Tibial artery (tissue), 4 donors: ENCODE data around the gene USP6NL.

Experiments
- DNase-seq, 2 donors: peaks; one replicate each; pipeline ENCODE4 v3.0.0-alpha.2; 2019
- H3K27ac ChIP-seq, 2 donors: fragments of 200-600 bp; sonication (generic) in 1 of 2; 1 replicate in 1 of 2; 2 replicates in 1 of 2; pipeline ENCODE4 v1.5.1; 2018 to 2019; ENCODE audit warnings: mild to moderate bottlenecking in 1 of 2
- H3K27me3 ChIP-seq, 2 donors: fragments of 200-600 bp; sonication (generic) in 1 of 2; one replicate each; pipeline versions ENCODE4 v1.5.1 to v1.6.0; 2016 to 2019
- H3K36me3 ChIP-seq, 3 donors: fragments of 200-600 bp; sonication (generic) in 2 of 3; one replicate each; pipeline ENCODE4 v1.5.1; 2016 to 2019; ENCODE audit warnings: mild to moderate bottlenecking in 2 of 3
- H3K4me1 ChIP-seq, 4 donors: fragments of 200-600 bp; sonication (generic) in 2 of 4; 1 replicate in 3 of 4; 2 replicates in 1 of 4; pipeline ENCODE4 v1.5.1; 2016 to 2019
- H3K4me3 ChIP-seq, 2 donors: fragments of 200-600 bp; sonication (generic) in 1 of 2; 1 replicate in 1 of 2; 2 replicates in 1 of 2; pipeline ENCODE4 v1.5.1; 2018 to 2019; ENCODE audit warnings: mild to moderate bottlenecking in 2 of 2
- H3K9me3 ChIP-seq, 3 donors: fragments of 200-600 bp; sonication (generic) in 1 of 3; one replicate each; pipeline ENCODE4 v1.5.1; 2016 to 2019
- CTCF ChIP-seq, 2 experiments: fragments of 200-600 bp in 1 of 2; fragments of 450-650 bp in 1 of 2; IDR thresholded peaks; one replicate each; pipeline ENCODE4 v1.5.1; 2017 to 2019; ENCODE audit warnings: antibody characterized with exemption in 2 of 2, mild to moderate bottlenecking in 1 of 2, moderate library complexity in 1 of 2
- intact Hi-C: fragments of 100-400 bp; cut with DNase I; formaldehyde crosslinking; loops from one replicate; pipeline ENCODE4 v1.15.0; 2023; ENCODE audit warnings: low total_unique reads

The USP6NL gene

DNA sequence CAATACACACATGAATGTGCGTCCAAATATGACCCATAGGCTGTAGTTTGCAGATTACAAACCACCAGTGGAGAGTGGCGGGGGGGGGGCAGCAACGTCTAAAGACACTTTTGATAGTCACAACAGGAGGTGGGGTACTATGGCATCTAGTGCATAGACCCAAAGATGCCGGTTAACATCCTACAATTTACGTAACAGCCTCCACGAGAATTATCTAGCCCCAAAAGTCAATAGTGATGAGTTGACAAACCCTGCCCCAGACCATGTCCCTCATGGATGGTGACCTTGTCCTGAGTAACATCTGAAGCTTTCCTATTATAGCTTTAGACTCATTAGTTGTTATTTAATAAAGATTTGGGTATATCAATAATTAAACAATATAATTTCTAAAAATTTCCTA, 31.6 kb downstream of the USP6NL start:
- TF ChIP-seq CTCF (IDR thresholded peaks at IDR 0.05), result no peak
- H3K4me3 ChIP-seq, result no peak overlapping the region

DNA sequence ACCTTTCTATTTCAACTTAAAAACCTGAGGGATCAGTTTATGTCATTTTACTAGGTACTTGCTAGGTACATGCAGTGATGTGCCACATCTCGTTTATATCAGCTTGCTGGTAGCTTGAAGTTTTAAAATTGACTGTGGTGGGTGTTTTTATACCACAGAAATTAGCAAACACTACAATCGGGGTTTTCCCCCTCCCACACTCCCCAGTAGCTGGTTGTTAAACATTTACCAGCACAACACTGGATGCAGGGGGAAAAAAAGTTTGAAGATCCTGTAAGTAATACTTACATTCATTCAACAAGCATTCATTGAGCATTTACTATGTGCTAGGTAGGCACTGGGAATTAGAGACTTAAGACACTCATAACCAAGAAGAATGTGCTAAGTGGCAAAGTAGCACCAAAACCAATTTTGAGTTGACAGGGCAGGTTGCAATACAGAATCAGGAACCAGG, 32.6 kb downstream of the USP6NL start:
- Histone ChIP-seq H3K27ac (no peak overlapping the region), H3K36me3 (no peaks in the 10 kb centered on the region), H3K27me3 (no peaks in the 10 kb centered on the region), H3K4me1 (no peaks in the 10 kb centered on the region), H3K4me3 (no peak overlapping the region), H3K9me3 (no peaks in the 10 kb centered on the region)
- DNase-seq, result no peak
- intact Hi-C loops, result no loop called here
- TF ChIP-seq CTCF (IDR thresholded peaks at IDR 0.05), result no peak

More for the DNA sequence above, 31.6 kb downstream of the USP6NL start:
- no peak overlapping the region for H3K27ac ChIP-seq
- H3K36me3 ChIP-seq, result no peaks in the 10 kb centered on the region
- no peak for DNase-seq
- intact Hi-C loops, result no loop called here
- H3K4me1 ChIP-seq, result no peaks in the 10 kb centered on the region
- H3K27me3 ChIP-seq, result no peaks in the 10 kb centered on the region
- H3K9me3 ChIP-seq, result no peaks in the 10 kb centered on the region

DNA sequence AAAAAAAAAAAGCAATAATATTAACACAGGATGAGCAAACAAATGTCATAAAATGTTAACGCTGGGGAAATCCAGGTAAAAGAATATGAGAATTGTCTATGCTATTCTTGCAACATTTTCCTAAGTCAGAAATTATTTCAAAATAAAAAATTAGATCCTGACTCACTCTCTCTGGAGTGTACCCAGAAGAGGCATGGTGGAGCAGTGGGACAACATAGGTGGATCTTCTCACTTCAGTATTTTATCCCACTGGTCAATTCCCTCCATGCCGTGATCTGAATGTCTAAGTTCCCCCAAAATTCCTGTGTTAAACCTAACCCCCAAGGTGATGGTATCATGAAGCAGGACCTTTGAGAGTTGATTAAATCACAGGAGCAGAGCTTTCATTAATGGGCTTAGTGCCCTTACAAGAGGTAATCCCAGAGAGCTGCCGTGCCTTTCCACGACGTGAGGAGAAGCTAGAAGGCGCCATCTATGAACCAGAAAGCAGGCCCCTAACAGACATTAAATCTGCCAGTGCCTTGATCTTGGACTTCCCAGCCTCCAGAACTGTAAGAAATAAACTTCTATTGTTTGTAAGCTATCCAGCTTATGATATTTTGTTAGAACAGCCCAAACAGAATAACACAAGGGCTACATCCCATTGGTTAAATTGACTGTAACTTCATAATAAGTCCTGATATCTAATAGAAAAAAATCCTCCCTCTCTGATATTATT, 35.2 kb downstream of the USP6NL start:
- no peaks in the 10 kb centered on the region for H3K4me1 ChIP-seq
- no peak for DNase-seq
- TF ChIP-seq CTCF (IDR thresholded peaks at IDR 0.05), result no peak

DNA sequence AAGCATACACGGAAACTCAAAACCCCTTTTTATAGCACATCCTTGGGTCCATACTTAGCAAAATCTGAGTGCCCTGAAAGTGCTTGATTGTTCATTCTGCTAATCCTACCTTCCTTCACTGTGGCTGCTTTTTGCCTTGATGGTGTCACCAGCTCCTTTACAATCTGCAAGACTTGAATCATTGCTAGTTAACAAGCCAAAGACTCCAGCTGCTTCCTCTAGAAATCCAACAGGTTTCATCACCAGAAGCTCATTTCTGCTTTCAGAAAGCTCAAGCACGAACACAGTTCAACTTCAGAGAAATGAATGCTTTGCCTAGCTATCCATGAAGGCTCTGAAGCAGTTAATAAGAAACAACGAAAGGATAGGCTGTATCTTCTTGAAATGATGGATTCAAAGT, 38.0 kb downstream of the USP6NL start:
- Histone ChIP-seq H3K36me3 (no peaks in the 10 kb centered on the region), H3K4me3 (no peak overlapping the region), H3K4me1 (no peaks in the 10 kb centered on the region), H3K27ac (no peak overlapping the region), H3K27me3 (no peaks in the 10 kb centered on the region), H3K9me3 (no peaks in the 10 kb centered on the region)
- DNase-seq, result no peak
- intact Hi-C loops, result no loop called here
- TF ChIP-seq CTCF (IDR thresholded peaks at IDR 0.05), result no peak

More for the DNA sequence above, 35.2 kb downstream of the USP6NL start:
- H3K27me3 ChIP-seq, result no peaks in the 10 kb centered on the region
- H3K4me3 ChIP-seq, result no peak overlapping the region
- no peaks in the 10 kb centered on the region for H3K9me3 ChIP-seq
- intact Hi-C loops, result no loop called here
- no peaks in the 10 kb centered on the region for H3K36me3 ChIP-seq
- no peak overlapping the region for H3K27ac ChIP-seq

- H3K36me3 ChIP-seq, result no peaks in the 10 kb centered on the region
- H3K4me3 ChIP-seq, result no peak overlapping the region
- no peak for TF ChIP-seq CTCF (IDR thresholded peaks at IDR 0.05)
- H3K27ac ChIP-seq, result no peak overlapping the region
- H3K27me3 ChIP-seq, result no peaks in the 10 kb centered on the region
- no peaks in the 10 kb centered on the region for H3K9me3 ChIP-seq
- no peak for DNase-seq
- intact Hi-C loops, result no loop called here
- no peaks in the 10 kb centered on the region for H3K4me1 ChIP-seq
These were observed 40.7 kb downstream of the USP6NL start for GRCh38 chr10:11570751-11571150.
